Ovary (tissue), 9 donors: Measurements from ENCODE around the gene ADGRA1. TPM values are rescaled to one million over a fixed set of nuclear protein-coding genes. Genes with fewer than 3 reads are reported as not detected.

Experiments
- DNase-seq, 5 donors: peaks; one replicate each; pipeline ENCODE4 v3.0.0-alpha.2; 2019 to 2020
- H3K27ac ChIP-seq, 2 donors: fragments of 200-600 bp; one replicate each; pipeline versions ENCODE4 v1.5.1 to v1.8.0; 2019 to 2022
- H3K27me3 ChIP-seq: fragments of 200-600 bp; one replicate; pipeline ENCODE4 v1.8.0; 2022
- H3K36me3 ChIP-seq: fragments of 200-600 bp; sonication (generic); one replicate; pipeline ENCODE4 v1.5.1; 2019
- H3K4me1 ChIP-seq: one replicate; pipeline ENCODE4 v1.8.1; 2013; ENCODE audit warnings: mild to moderate bottlenecking, moderate library complexity; ENCODE audit not compliant: insufficient read depth
- H3K4me3 ChIP-seq: fragments of 200-600 bp; sonication (generic); one replicate; pipeline ENCODE4 v1.5.1; 2017
- H3K9me3 ChIP-seq, 2 donors: fragments of 200-600 bp in 1 of 2; sonication (generic) in 1 of 2; one replicate each; pipeline versions ENCODE4 v1.5.1 to v1.8.1; 2013 to 2019; ENCODE audit warnings: mild to moderate bottlenecking in 1 of 2, moderate library complexity in 1 of 2
- CTCF ChIP-seq, 3 donors: fragments of 450-650 bp in 2 of 3; fragments of 200-600 bp in 1 of 3; IDR thresholded peaks; one replicate each; pipeline versions ENCODE4 v1.5.1 to v1.8.0; 2016 to 2022; ENCODE audit warnings: antibody characterized with exemption in 3 of 3, mild to moderate bottlenecking in 1 of 3
- EP300 ChIP-seq: sonication (generic); formaldehyde crosslinking; IDR thresholded peaks from one replicate; pipeline ENCODE4 v1.6.1; 2017; ENCODE audit warnings: antibody characterized with exemption
- POLR2A ChIP-seq: fragments of 450-650 bp; IDR thresholded peaks from one replicate; pipeline ENCODE4 v1.6.1; 2017; ENCODE audit warnings: antibody characterized with exemption, mild to moderate bottlenecking, moderate library complexity
- WGBS, 3 donors: extraction: QIAGEN DNeasy Blood & Tissue Kit in 1 of 3; methylation state at CpG; one replicate each; pipeline versions ENCODE4 v1.1.5 to v1.1.7; 2013 to 2017; 5-methylcytosine and 5-hydroxymethylcytosine counted together
- intact Hi-C, 4 donors: fragments of 100-400 bp; cut with DNase I; formaldehyde crosslinking; loops; one replicate each; pipeline versions ENCODE4 v1.11.0 to v1.15.1; 2022 to 2023
- polyA plus RNA-seq, 2 donors: library from polyadenylated mRNA; stranded (reverse); fragments of 200-250 nt in 1 of 2; fragments of 350-450 nt in 1 of 2; fragmentation: Illumina TruSeq in 1 of 2; extraction: RNeasy Lipid Tissue Mini Kit (QIAGEN cat#74804) in 1 of 2; gene quantifications; one replicate each; pipeline ENCODE4 v1.2.3, GENCODE V29; 2013 to 2014
- total RNA-seq, 7 donors: library from RNA; depleted of rRNA in 2 of 7; stranded (reverse); fragments of >200 nt in 2 of 7; fragmentation: NEBNext Ultra II Directional in 3 of 7; extraction: Animal tissue kit (Norgen Biotek cat#: 25700) in 3 of 7; gene quantifications; one replicate each; pipeline versions ENCODE4 v1.1.0 to v1.2.4, GENCODE V29; 2016 to 2023
- donor health status: DM: no; HTN: no; CAD: no; lungs with moderate emphysema.
- donor health status: DM: no; HTN: no; CAD: no.
- donor health status: Bipolar disorder and iron deficiency.
- donor health status: DM: yes; HTN: yes; CAD: no.
- donor health status: DM: no; HTN: no; CAD: no.
- donor health status: DM: yes; HTN: yes; CAD: no.

ADGRA1 gene
- total and polyA plus RNA-seq, 9 donors, result 0.07 to 0.92 (median 0.13) TPM; not detected in 5

GRCh38 chr10:133079836-133080682 lies 7.7 kb upstream of the ADGRA1 start:
- TF ChIP-seq EP300 (no peak), POLR2A (no peak), CTCF (IDR thresholded peaks at IDR 0.05) (no peak)
- intact Hi-C loops, result no loop called here
- Histone ChIP-seq H3K4me3 (no peak overlapping the region), H3K9me3 (no peaks in the 10 kb centered on the region), H3K27me3 (no peaks in the 10 kb centered on the region), H3K36me3 (no peaks in the 10 kb centered on the region), H3K27ac (no peak overlapping the region), H3K4me1 (no peaks in the 10 kb centered on the region)
- WGBS, 3 donors, result 52 to 64% (median 54%) methylated on average over 34 to 39 of the region's 39 CpGs
- no peak for DNase-seq

- Histone ChIP-seq H3K9me3 (no peaks in the 10 kb centered on the region), H3K27me3 (no peaks in the 10 kb centered on the region), H3K27ac (no peak overlapping the region), H3K4me1 (no peaks in the 10 kb centered on the region), H3K36me3 (no peaks in the 10 kb centered on the region), H3K4me3 (no peak overlapping the region)
- no peak for DNase-seq
- intact Hi-C loops, result no loop called here
- WGBS, 3 donors, result 68 to 73% (median 69%) methylated on average over 7 of the region's 7 CpGs
- TF ChIP-seq POLR2A, result no peak
- TF ChIP-seq EP300, result no peak
- no peak for TF ChIP-seq CTCF (IDR thresholded peaks at IDR 0.05)
Observed at GRCh38 chr10:133080683-133081040, 7.1 kb upstream of the ADGRA1 start.

- no peak overlapping the region for H3K4me3 ChIP-seq
- no peaks in the 10 kb centered on the region for H3K9me3 ChIP-seq
- H3K27ac ChIP-seq, result no peak overlapping the region
- H3K27me3 ChIP-seq, result peaks cover 2% of the 10 kb centered on the region
- intact Hi-C loops, result no loop called here
- DNase-seq, result no peak
- 86 to 93% (median 92%) methylated on average over 15 to 16 of the region's 16 CpGs for WGBS, 3 donors
- H3K36me3 ChIP-seq, result no peaks in the 10 kb centered on the region
- no peaks in the 10 kb centered on the region for H3K4me1 ChIP-seq
- TF ChIP-seq EP300 (no peak), POLR2A (no peak), CTCF (IDR thresholded peaks at IDR 0.05) (no peak)
Observed at GRCh38 chr10:133081636-133082035, 6.1 kb upstream of the ADGRA1 start.

GRCh38 chr10:133082685-133083421 lies 4.9 kb upstream of the ADGRA1 start:
- intact Hi-C loops, result no loop called here
- peak overlapping the region in 1 of 2 donors; percentile 12 for H3K27ac ChIP-seq
- H3K4me1 ChIP-seq, result no peaks in the 10 kb centered on the region
- H3K9me3 ChIP-seq, result no peaks in the 10 kb centered on the region
- no peak overlapping the region for H3K4me3 ChIP-seq
- no peak for TF ChIP-seq CTCF (IDR thresholded peaks at IDR 0.05)
- TF ChIP-seq EP300, result no peak
- no peak for TF ChIP-seq POLR2A
- H3K36me3 ChIP-seq, result no peaks in the 10 kb centered on the region
- DNase-seq, result no peak
- 55 to 62% (median 59%) methylated on average over 43 of the region's 43 CpGs for WGBS, 3 donors
- peaks cover 2% of the 10 kb centered on the region for H3K27me3 ChIP-seq
